Prostate gland (tissue), 2 donors: ENCODE measurements around the gene HACL1.

Source experiments
- CTCF ChIP-seq, 4 experiments: fragments of 200-600 bp in 2 of 4; fragments of 450-650 bp in 2 of 4; sonication (generic) in 2 of 4; IDR thresholded peaks; 1 replicate in 3 of 4; 2 replicates in 1 of 4; pipeline ENCODE4 v1.5.1; 2016 to 2019; ENCODE audit warnings: antibody characterized with exemption in 4 of 4, mild to moderate bottlenecking in 2 of 4, moderate library complexity in 2 of 4
- POLR2A ChIP-seq: fragments of 450-650 bp; IDR thresholded peaks from one replicate; pipeline ENCODE4 v1.6.1; 2016; ENCODE audit warnings: antibody characterized with exemption, mild to moderate bottlenecking
- POLR2AphosphoS5 ChIP-seq: sonication (generic); formaldehyde crosslinking; IDR thresholded peaks from one replicate; pipeline ENCODE4 v1.6.1; 2017; ENCODE audit warnings: antibody characterized with exemption

- TF ChIP-seq CTCF (IDR thresholded peaks at IDR 0.05) (no peak), POLR2AphosphoS5 (no peak), POLR2A (no peak)
Observed at GRCh38 chr3:15628967-15629366, 27.6 kb upstream of the HACL1 start.
